Dermis microvascular lymphatic vessel endothelial cell (primary cell): ENCODE measurements around the gene ANKS3. TPM values are rescaled to one million over a fixed set of nuclear protein-coding genes. Genes with fewer than 3 reads are reported as not detected.
A peak's percentile ranks its signal among the peaks of the same experiment; 100 is the strongest.

ENCODE experiments used
- DNase-seq, 2 donors: peaks; one replicate each; pipeline versions ENCODE4 v3.0.0 to v3.0.0-alpha.2; 2010; ENCODE audit warnings: low read depth in 2 of 2
- total RNA-seq: library from RNA; depleted of rRNA; stranded (reverse); fragments of >200 nt; gene quantifications from 2 replicates; pipeline ENCODE4 v1.2.1, GENCODE V29; 2014

Gene ANKS3
- total RNA-seq, 1 donor from 2014 or later: 9.0 TPM

GRCh38 chr16:4696172-4696904 lies 37.7 kb downstream of the ANKS3 start:
- no peak for DNase-seq

- DNase-seq: no peak
Measured at GRCh38 chr16:4695473-4696171, 38.4 kb downstream of the ANKS3 start.

GRCh38 chr16:4694642-4695451 lies 39.2 kb downstream of the ANKS3 start:
- no peak for DNase-seq

GRCh38 chr16:4693956-4694641 lies 40.0 kb downstream of the ANKS3 start:
- peak in 1 of 2 donors; percentile 29 for DNase-seq

- DNase-seq: peak; percentile 78 to 95
Measured at GRCh38 chr16:4693296-4693955, 40.6 kb downstream of the ANKS3 start, which contains the start of gene NUDT16L1. NUDT16L1 (plus strand) TSS chr16:4693562; CDS start chr16:4693727, 165 bp downstream.

- DNase-seq: no peak
Measured at GRCh38 chr16:4692460-4693295, 41.4 kb downstream of the ANKS3 start.

- DNase-seq: no peak
Measured at GRCh38 chr16:4691666-4692412, 42.2 kb downstream of the ANKS3 start.

- peak; percentile 18 to 21 for DNase-seq
Measured at GRCh38 chr16:4690946-4691665, 43.0 kb downstream of the ANKS3 start.

GRCh38 chr16:4689864-4690704 lies 44.0 kb downstream of the ANKS3 start:
- no peak for DNase-seq

- no peak for DNase-seq
Measured at GRCh38 chr16:4689091-4689671, 44.9 kb downstream of the ANKS3 start.

GRCh38 chr16:4688674-4689045 lies 45.4 kb downstream of the ANKS3 start:
- DNase-seq: no peak

GRCh38 chr16:4687946-4688673 lies 46.0 kb downstream of the ANKS3 start:
- no peak for DNase-seq

GRCh38 chr16:4687416-4687815 lies 46.7 kb downstream of the ANKS3 start:
- no peak for DNase-seq

- no peak for DNase-seq
Measured at GRCh38 chr16:4686497-4687210, 47.4 kb downstream of the ANKS3 start.

- no peak for DNase-seq
Measured at GRCh38 chr16:4685776-4686496, 48.1 kb downstream of the ANKS3 start.
